Activated naive CD4-positive, alpha-beta T cell treated with anti-CD3 and anti-CD28 coated beads for 36 hours (primary cell): ENCODE measurements around the gene TAOK3. TPM values are rescaled to one million over a fixed set of nuclear protein-coding genes. Genes with fewer than 3 reads are reported as not detected.
A peak's percentile ranks its signal among the peaks of the same experiment; 100 is the strongest.

ENCODE experiments used
- CTCF ChIA-PET: fragments of 350-600 bp; sonication (Branson Sonifier 250); formaldehyde crosslinking; loops from one replicate; lab custom pipeline; 2021; ENCODE audit warnings: antibody characterized with exemption; lab: Charles Lee
- DNase-seq: peaks from one replicate; pipeline ENCODE4 v3.0.0-alpha.2; 2020
- H3K27ac Mint-ChIP-seq: one replicate; pipeline ENCODE4 v1.8.0; 2021; ENCODE audit warnings: mild to moderate bottlenecking, mixed read lengths
- H3K27me3 Mint-ChIP-seq: one replicate; pipeline ENCODE4 v1.8.0; 2021; ENCODE audit warnings: low read depth, mixed read lengths
- H3K36me3 Mint-ChIP-seq: one replicate; pipeline ENCODE4 v1.8.0; 2021; ENCODE audit warnings: low read depth, mixed read lengths
- H3K4me1 Mint-ChIP-seq: one replicate; pipeline ENCODE4 v1.8.0; 2021; ENCODE audit warnings: low read depth, mixed read lengths
- H3K4me3 Mint-ChIP-seq: one replicate; pipeline ENCODE4 v1.8.0; 2021; ENCODE audit warnings: mild to moderate bottlenecking, moderate library complexity, mixed read lengths
- H3K9me3 Mint-ChIP-seq: one replicate; pipeline ENCODE4 v1.8.0; 2021; ENCODE audit warnings: mixed read lengths
- intact Hi-C: fragments of 100-400 bp; cut with micrococcal nuclease; formaldehyde crosslinking; loops from one replicate; pipeline ENCODE4 v1.15.1; 2023
- total RNA-seq, 2 experiments: library from RNA; stranded (reverse); gene quantifications; one replicate each; pipeline ENCODE4 v1.2.3, GENCODE V29; 2021

Gene TAOK3
- total RNA-seq, 2 experiments from 2014 or later, result 49.1 to 49.2 TPM

- peaks cover 5% of the 10 kb centered on the region for H3K4me1 Mint-ChIP-seq
- no peaks in the 10 kb centered on the region for H3K9me3 Mint-ChIP-seq
- H3K27me3 Mint-ChIP-seq, result no peaks in the 10 kb centered on the region
- no peak overlapping the region for H3K4me3 Mint-ChIP-seq
- intact Hi-C loops, result loop anchor here (5.0 kb wide), 3 partner anchors 43 to 62 kb away; partner anchors contain the start of gene WSB2
- no peak overlapping the region for H3K27ac Mint-ChIP-seq
- CTCF ChIA-PET, result no interaction called here
- H3K36me3 Mint-ChIP-seq, result peaks cover 1% of the 10 kb centered on the region
- DNase-seq, result no peak
Observed at GRCh38 chr12:118124333-118124874, 248.3 kb downstream of the TAOK3 start.

GRCh38 chr12:118122264-118122663 is 250.4 kb downstream of the TAOK3 start:
- intact Hi-C loops, result loop anchor here (5.0 kb wide), 3 partner anchors 45 to 60 kb away; partner anchors contain the start of gene WSB2
- CTCF ChIA-PET, result interaction anchor here (0.6 to 2.9 kb wide), 5 partner anchors 13 to 255 kb away, joined by 3 to 38 read pairs (median 6); partner anchors contain the start of genes PEBP1 and SUDS3

GRCh38 chr12:118120579-118121363 is 251.9 kb downstream of the TAOK3 start:
- Mint-ChIP-seq H3K4me1 (peaks cover 5% of the 10 kb centered on the region), H3K27ac (no peak overlapping the region), H3K9me3 (no peaks in the 10 kb centered on the region), H3K4me3 (no peak overlapping the region), H3K36me3 (no peaks in the 10 kb centered on the region), H3K27me3 (no peaks in the 10 kb centered on the region)
- DNase-seq, result peak; percentile 80
- intact Hi-C loops, result loop anchor here (1.0 to 5.0 kb wide), 4 partner anchors 47 to 256 kb away; partner anchors contain the start of genes SUDS3 and WSB2
- CTCF ChIA-PET, result interaction anchor here (0.6 to 2.9 kb wide), 17 partner anchors 14 to 282 kb away, joined by 3 to 38 read pairs (median 4); partner anchors contain the start of genes PEBP1, SUDS3 and VSIG10

More at GRCh38 chr12:118122264-118122663, 250.4 kb downstream of the TAOK3 start:
- no peak for DNase-seq
- H3K36me3 Mint-ChIP-seq, result peaks cover 1% of the 10 kb centered on the region
- peaks cover 5% of the 10 kb centered on the region for H3K4me1 Mint-ChIP-seq
- H3K4me3 Mint-ChIP-seq, result no peak overlapping the region
- no peaks in the 10 kb centered on the region for H3K9me3 Mint-ChIP-seq
- H3K27ac Mint-ChIP-seq, result no peak overlapping the region
- H3K27me3 Mint-ChIP-seq, result no peaks in the 10 kb centered on the region

- no peaks in the 10 kb centered on the region for H3K36me3 Mint-ChIP-seq
- CTCF ChIA-PET, result interaction anchor here (0.7 to 1.4 kb wide), 5 partner anchors 10 to 257 kb away, joined by 3 to 5 read pairs (median 4); partner anchors contain the start of genes PEBP1 and SUDS3
- no peak overlapping the region for H3K27ac Mint-ChIP-seq
- no peaks in the 10 kb centered on the region for H3K27me3 Mint-ChIP-seq
- H3K4me1 Mint-ChIP-seq, result peaks cover 5% of the 10 kb centered on the region
- intact Hi-C loops, result no loop called here
- no peak overlapping the region for H3K4me3 Mint-ChIP-seq
- no peak for DNase-seq
- no peaks in the 10 kb centered on the region for H3K9me3 Mint-ChIP-seq
Observed at GRCh38 chr12:118119449-118119879, 253.2 kb downstream of the TAOK3 start.

- intact Hi-C loops, result no loop called here
- Mint-ChIP-seq H3K4me3 (no peak overlapping the region), H3K27ac (no peak overlapping the region), H3K27me3 (peaks cover 7% of the 10 kb centered on the region), H3K9me3 (no peaks in the 10 kb centered on the region), H3K4me1 (peaks cover 3% of the 10 kb centered on the region), H3K36me3 (no peaks in the 10 kb centered on the region)
- CTCF ChIA-PET, result interaction anchor here (1.1 kb wide), 1 partner anchor 10 kb away, joined by 3 read pairs; no protein-coding TSS in a partner anchor
- DNase-seq, result no peak
Observed at GRCh38 chr12:118109088-118109487, 263.6 kb downstream of the TAOK3 start.

GRCh38 chr12:118107694-118108093 is 265.0 kb downstream of the TAOK3 start:
- intact Hi-C loops, result no loop called here
- H3K27ac Mint-ChIP-seq, result no peak overlapping the region
- H3K36me3 Mint-ChIP-seq, result no peaks in the 10 kb centered on the region
- H3K4me3 Mint-ChIP-seq, result no peak overlapping the region
- peaks cover 10% of the 10 kb centered on the region for H3K27me3 Mint-ChIP-seq
- H3K9me3 Mint-ChIP-seq, result no peaks in the 10 kb centered on the region
- CTCF ChIA-PET, result no interaction called here
- DNase-seq, result no peak
- peaks cover 5% of the 10 kb centered on the region for H3K4me1 Mint-ChIP-seq

- intact Hi-C loops, result no loop called here
- CTCF ChIA-PET, result no interaction called here
- H3K4me1 Mint-ChIP-seq, result peaks cover 5% of the 10 kb centered on the region
- no peak overlapping the region for H3K27ac Mint-ChIP-seq
- no peaks in the 10 kb centered on the region for H3K36me3 Mint-ChIP-seq
- DNase-seq, result no peak
- no peak overlapping the region for H3K4me3 Mint-ChIP-seq
- H3K27me3 Mint-ChIP-seq, result peaks cover 16% of the 10 kb centered on the region
- no peaks in the 10 kb centered on the region for H3K9me3 Mint-ChIP-seq
Observed at GRCh38 chr12:118107011-118107410, 265.7 kb downstream of the TAOK3 start.

- H3K36me3 Mint-ChIP-seq, result no peaks in the 10 kb centered on the region
- peaks cover 5% of the 10 kb centered on the region for H3K4me1 Mint-ChIP-seq
- intact Hi-C loops, result loop anchor here (2.0 kb wide), 1 partner anchor 229 kb away; no protein-coding TSS in a partner anchor
- DNase-seq, result peak; percentile 19
- H3K27me3 Mint-ChIP-seq, result peaks cover 20% of the 10 kb centered on the region
- CTCF ChIA-PET, result interaction anchor here (0.7 to 1.2 kb wide), 2 partner anchors 18 kb away, joined by 3 read pairs; no protein-coding TSS in a partner anchor
- H3K4me3 Mint-ChIP-seq, result peak within 1 kb of the TSS; percentile 68
- no peaks in the 10 kb centered on the region for H3K9me3 Mint-ChIP-seq
- H3K27ac Mint-ChIP-seq, result peak within 1 kb of the TSS; percentile 16
Observed at GRCh38 chr12:118103601-118104382, 268.9 kb downstream of the TAOK3 start, which contains the start of gene VSIG10. Gene VSIG10, minus strand, starts transcription at chr12:118104011. Its CDS starts 340 bp downstream, at chr12:118103671.

- no peak overlapping the region for H3K27ac Mint-ChIP-seq
- H3K9me3 Mint-ChIP-seq, result no peaks in the 10 kb centered on the region
- DNase-seq, result peak; percentile 7
- intact Hi-C loops, result loop anchor here (2.0 kb wide), 1 partner anchor 228 kb away; no protein-coding TSS in a partner anchor
- H3K4me1 Mint-ChIP-seq, result peaks cover 5% of the 10 kb centered on the region
- H3K27me3 Mint-ChIP-seq, result peaks cover 20% of the 10 kb centered on the region
- peak overlapping the region; percentile 68 for H3K4me3 Mint-ChIP-seq
- no peaks in the 10 kb centered on the region for H3K36me3 Mint-ChIP-seq
- CTCF ChIA-PET, result interaction anchor here (0.7 kb wide), 1 partner anchor 18 kb away, joined by 3 read pairs; no protein-coding TSS in a partner anchor
Observed at GRCh38 chr12:118103201-118103600, 269.5 kb downstream of the TAOK3 start.

GRCh38 chr12:118102609-118103008 is 270.1 kb downstream of the TAOK3 start:
- DNase-seq, result no peak
- Mint-ChIP-seq H3K9me3 (no peaks in the 10 kb centered on the region), H3K27ac (no peak overlapping the region), H3K4me3 (peak overlapping the region; percentile 68), H3K4me1 (peaks cover 5% of the 10 kb centered on the region), H3K27me3 (peaks cover 20% of the 10 kb centered on the region), H3K36me3 (no peaks in the 10 kb centered on the region)
- CTCF ChIA-PET, result no interaction called here
- intact Hi-C loops, result loop anchor here (2.0 kb wide), 1 partner anchor 228 kb away; no protein-coding TSS in a partner anchor

- CTCF ChIA-PET, result interaction anchor here (1.0 kb wide), 1 partner anchor 16 kb away, joined by 3 read pairs; no protein-coding TSS in a partner anchor
- H3K27me3 Mint-ChIP-seq, result peaks cover 20% of the 10 kb centered on the region
- H3K27ac Mint-ChIP-seq, result no peak overlapping the region
- H3K36me3 Mint-ChIP-seq, result no peaks in the 10 kb centered on the region
- no peak overlapping the region for H3K4me3 Mint-ChIP-seq
- intact Hi-C loops, result loop anchor here (2.0 kb wide), 1 partner anchor 227 kb away; no protein-coding TSS in a partner anchor
- no peaks in the 10 kb centered on the region for H3K9me3 Mint-ChIP-seq
- DNase-seq, result no peak
- peaks cover 5% of the 10 kb centered on the region for H3K4me1 Mint-ChIP-seq
Observed at GRCh38 chr12:118102070-118102469, 270.6 kb downstream of the TAOK3 start.
